Keratinocyte (primary cell): ENCODE results near the gene HABP4.

Experiments used
- CTCF ChIP-seq, 3 experiments: IDR thresholded peaks in 1 of 3; conservative IDR thresholded peaks in 1 of 3; optimal IDR thresholded peaks in 1 of 3; 2 replicates in 2 of 3; 3 replicates in 1 of 3; pipeline versions ENCODE3 to v1.5.1; 2011; ENCODE audit warnings: low read length in 3 of 3, mild to moderate bottlenecking in 3 of 3, moderate library complexity in 2 of 3, control low read depth in 1 of 3, inconsistent platforms in 1 of 3; ENCODE audit not compliant: insufficient read depth in 2 of 3; ENCODE audit errors: extremely low read depth in 1 of 3
- EZH2 ChIP-seq: IDR thresholded peaks from one replicate; pipeline ENCODE4 v1.6.1; 2012; ENCODE audit warnings: inconsistent platforms, mild to moderate bottlenecking, low read length, moderate library complexity

GRCh38 chr9:96429732-96430131 lies 20.2 kb upstream of the HABP4 start:
- TF ChIP-seq CTCF (optimal IDR thresholded peaks at IDR 0.05 in 1 of 3, IDR thresholded peaks at IDR 0.05 in 1 of 3, conservative IDR thresholded peaks at IDR 0.05 in 1 of 3; ENCODE audit: extremely low read depth in 1 of 3, insufficient read depth in 2 of 3, low read length in 3 of 3) (no peak), EZH2 (no peak)
